HepG2 (cell line): Measurements from ENCODE around the gene FRMD8. TPM values are rescaled to one million over a fixed set of nuclear protein-coding genes. Genes with fewer than 3 reads are reported as not detected.

Source experiments
- ATF7 ChIP-seq, 2 experiments: fragments of 450-650 bp in 1 of 2; sonication (generic) in 1 of 2; formaldehyde crosslinking in 1 of 2; IDR thresholded peaks; 2 replicates each; pipeline versions ENCODE4 v1.4.0 to v1.6.1; 2016 to 2020; ENCODE audit warnings: antibody characterized with exemption in 1 of 2, mild to moderate bottlenecking in 1 of 2, missing genetic modification reagents in 1 of 2
- BCL6 ChIP-seq: IDR thresholded peaks from 2 replicates; pipeline ENCODE4 v1.6.1; 2016; ENCODE audit warnings: missing genetic modification reagents, missing compliant biosample characterization
- CBX5 ChIP-seq: sonication (generic); formaldehyde crosslinking; IDR thresholded peaks from 2 replicates; pipeline ENCODE4 v1.4.0; 2020; ENCODE audit warnings: missing genetic modification reagents, borderline replicate concordance
- FIP1L1 ChIP-seq: fragments of 200-400 bp; formaldehyde crosslinking; IDR thresholded peaks from 2 replicates; pipeline ENCODE4 v1.6.1; 2018; ENCODE audit warnings: low read depth, mild to moderate bottlenecking, low read length, moderate library complexity, borderline replicate concordance; ENCODE audit not compliant: insufficient read depth
- FOXA1 ChIP-seq, 2 experiments: fragments of 450-650 bp in 1 of 2; sonication (generic) in 1 of 2; formaldehyde crosslinking in 1 of 2; IDR thresholded peaks; 2 replicates each; pipeline versions ENCODE4 v1.4.0 to v1.6.1; 2016 to 2020; ENCODE audit warnings: missing genetic modification reagents in 1 of 2
- FOXJ3 ChIP-seq: sonication (generic); formaldehyde crosslinking; IDR thresholded peaks from 2 replicates; pipeline ENCODE4 v1.4.0; 2020; ENCODE audit warnings: missing genetic modification reagents, mild to moderate bottlenecking, borderline replicate concordance
- IRF2 ChIP-seq: IDR thresholded peaks from 2 replicates; pipeline ENCODE4 v1.6.1; 2018; ENCODE audit warnings: missing genetic modification reagents, missing compliant biosample characterization
- KLF11 ChIP-seq: IDR thresholded peaks from 2 replicates; pipeline ENCODE4 v1.6.1; 2016; ENCODE audit warnings: missing compliant biosample characterization
- NR2F1 ChIP-seq, 2 experiments: fragments of 450-650 bp in 1 of 2; formaldehyde crosslinking in 1 of 2; IDR thresholded peaks; 2 replicates each; pipeline versions ENCODE4 v1.5.0 to v1.6.1; 2016 to 2020; ENCODE audit warnings: mild to moderate bottlenecking in 1 of 2, missing compliant biosample characterization in 1 of 2, missing genetic modification reagents in 1 of 2, moderate library complexity in 1 of 2
- PRPF4 ChIP-seq: fragments of 200-400 bp; formaldehyde crosslinking; IDR thresholded peaks from 2 replicates; pipeline ENCODE4 v1.6.1; 2016; ENCODE audit warnings: low read length, low read depth; ENCODE audit not compliant: poor library complexity, severe bottlenecking
- REXO4 ChIP-seq: sonication (generic); formaldehyde crosslinking; IDR thresholded peaks from 2 replicates; pipeline ENCODE4 v1.8.0; 2022; ENCODE audit warnings: missing genetic modification reagents, mild to moderate bottlenecking, borderline replicate concordance
- TRAFD1 ChIP-seq: sonication (generic); formaldehyde crosslinking; IDR thresholded peaks from 2 replicates; pipeline ENCODE4 v1.5.1; 2020; ENCODE audit warnings: missing genetic modification reagents, mild to moderate bottlenecking, borderline replicate concordance
- ZFY ChIP-seq: sonication (generic); formaldehyde crosslinking; IDR thresholded peaks from 2 replicates; pipeline ENCODE4 v1.4.0; 2020; ENCODE audit warnings: missing genetic modification reagents
- ZNF292 ChIP-seq: sonication (generic); formaldehyde crosslinking; IDR thresholded peaks from 2 replicates; pipeline ENCODE4 v1.8.1; 2022; ENCODE audit warnings: mild to moderate bottlenecking, low read depth, missing genetic modification reagents, borderline replicate concordance
- ZNF383 ChIP-seq: sonication (generic); formaldehyde crosslinking; IDR thresholded peaks from 2 replicates; pipeline ENCODE4 v1.4.0; 2020; ENCODE audit warnings: missing genetic modification reagents, mild to moderate bottlenecking, borderline replicate concordance
- ZNF609 ChIP-seq: sonication (generic); formaldehyde crosslinking; IDR thresholded peaks from 2 replicates; pipeline ENCODE4 v1.4.0; 2020; ENCODE audit warnings: mild to moderate bottlenecking, missing genetic modification reagents, borderline replicate concordance
- ZNF713 ChIP-seq: sonication (generic); formaldehyde crosslinking; IDR thresholded peaks from 2 replicates; pipeline ENCODE4 v1.4.0; 2020; ENCODE audit warnings: mild to moderate bottlenecking, missing genetic modification reagents
- ZNF724P ChIP-seq: sonication (generic); formaldehyde crosslinking; IDR thresholded peaks from 2 replicates; pipeline ENCODE4 v1.8.0; 2022; ENCODE audit warnings: missing genetic modification reagents, borderline replicate concordance
- polyA plus RNA-seq, 8 experiments: library from polyadenylated mRNA; depleted of rRNA in 3 of 8; stranded (reverse) in 7 of 8; unstranded in 1 of 8; fragments of >200 nt; fragmentation: Illumina TruSeq in 4 of 8; extraction: Trizol in 4 of 8; gene quantifications; 2 replicates each; pipeline versions ENCODE4 v1.2.1 to v1.2.3, GENCODE V29; 2011 to 2016; ENCODE audit warnings: low read depth in 4 of 8, missing spikeins in 1 of 8, mixed read lengths in 1 of 8; ENCODE audit not compliant: insufficient read depth in 1 of 8
- total RNA-seq, 5 experiments: library from RNA; depleted of rRNA; stranded (reverse); fragments of >200 nt; fragmentation: Illumina TruSeq; extraction: Trizol; gene quantifications; 2 replicates each; pipeline ENCODE4 v1.2.3, GENCODE V29; 2016; ENCODE audit warnings: low read depth in 1 of 5
- TF ChIP-seq, protein P1 (sequence below): sonication (generic); formaldehyde crosslinking; IDR thresholded peaks from 2 replicates; pipeline ENCODE4 v1.9.0; 2021; ENCODE audit warnings: missing genetic modification reagents, mild to moderate bottlenecking, borderline replicate concordance
- TF ChIP-seq, protein P2 (sequence below): sonication (generic); formaldehyde crosslinking; IDR thresholded peaks from 2 replicates; pipeline ENCODE4 v1.4.0; 2020; ENCODE audit warnings: mild to moderate bottlenecking, missing genetic modification reagents

FRMD8 gene
- total and polyA plus RNA-seq, 2 of the 13 experiments (the other 11 are each of a cell fraction or from before 2014, with no cell fraction given) = 5.8 to 20.6 TPM

GRCh38 chr11:65401803-65402248, 15.4 kb downstream of the FRMD8 start (continued):
- TF ChIP-seq ZNF383 (CRISPR knock-in tag) = no peak
- TF ChIP-seq REXO4 (CRISPR knock-in tag) = no peak
- no peak for TF ChIP-seq NR2F1 (CRISPR knock-in tag; IDR thresholded peaks at IDR 0.05)
- TF ChIP-seq BCL6 = peak; percentile 10; the same call in 1 of the 2 replicates
- TF ChIP-seq, protein P1, sequence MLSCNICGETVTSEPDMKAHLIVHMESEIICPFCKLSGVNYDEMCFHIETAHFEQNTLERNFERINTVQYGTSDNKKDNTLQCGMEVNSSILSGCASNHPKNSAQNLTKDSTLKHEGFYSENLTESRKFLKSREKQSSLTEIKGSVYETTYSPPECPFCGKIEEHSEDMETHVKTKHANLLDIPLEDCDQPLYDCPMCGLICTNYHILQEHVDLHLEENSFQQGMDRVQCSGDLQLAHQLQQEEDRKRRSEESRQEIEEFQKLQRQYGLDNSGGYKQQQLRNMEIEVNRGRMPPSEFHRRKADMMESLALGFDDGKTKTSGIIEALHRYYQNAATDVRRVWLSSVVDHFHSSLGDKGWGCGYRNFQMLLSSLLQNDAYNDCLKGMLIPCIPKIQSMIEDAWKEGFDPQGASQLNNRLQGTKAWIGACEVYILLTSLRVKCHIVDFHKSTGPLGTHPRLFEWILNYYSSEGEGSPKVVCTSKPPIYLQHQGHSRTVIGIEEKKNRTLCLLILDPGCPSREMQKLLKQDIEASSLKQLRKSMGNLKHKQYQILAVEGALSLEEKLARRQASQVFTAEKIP (CRISPR knock-in tag) = no peak
- no peak for TF ChIP-seq ZFY (CRISPR knock-in tag)
- no peak for TF ChIP-seq KLF11 (CRISPR knock-in tag)
- 0 out of 2 replicates have a peak, but pooled peaks have one; percentile 31 for TF ChIP-seq ZNF292 (CRISPR knock-in tag)
- TF ChIP-seq FOXA1 (IDR thresholded peaks at IDR 0.05) = no peak
- TF ChIP-seq FOXA1 (CRISPR knock-in tag; IDR thresholded peaks at IDR 0.05) = peak; percentile 50; the same call in 1 of the 2 replicates
- TF ChIP-seq FOXJ3 (CRISPR knock-in tag) = no peak
- no peak for TF ChIP-seq ZNF724P
- no peak for TF ChIP-seq ATF7 (IDR thresholded peaks at IDR 0.05)
- TF ChIP-seq ATF7 (CRISPR knock-in tag; IDR thresholded peaks at IDR 0.05) = no peak
- TF ChIP-seq FIP1L1 = no peak
- TF ChIP-seq IRF2 (CRISPR knock-in tag) = no peak
- TF ChIP-seq ZNF713 = no peak
- peak; percentile 35; the same call in 1 of the 2 replicates for TF ChIP-seq ZNF609 (CRISPR knock-in tag)
- TF ChIP-seq PRPF4 = no peak
- TF ChIP-seq CBX5 (CRISPR knock-in tag) = no peak
- TF ChIP-seq, protein P2, sequence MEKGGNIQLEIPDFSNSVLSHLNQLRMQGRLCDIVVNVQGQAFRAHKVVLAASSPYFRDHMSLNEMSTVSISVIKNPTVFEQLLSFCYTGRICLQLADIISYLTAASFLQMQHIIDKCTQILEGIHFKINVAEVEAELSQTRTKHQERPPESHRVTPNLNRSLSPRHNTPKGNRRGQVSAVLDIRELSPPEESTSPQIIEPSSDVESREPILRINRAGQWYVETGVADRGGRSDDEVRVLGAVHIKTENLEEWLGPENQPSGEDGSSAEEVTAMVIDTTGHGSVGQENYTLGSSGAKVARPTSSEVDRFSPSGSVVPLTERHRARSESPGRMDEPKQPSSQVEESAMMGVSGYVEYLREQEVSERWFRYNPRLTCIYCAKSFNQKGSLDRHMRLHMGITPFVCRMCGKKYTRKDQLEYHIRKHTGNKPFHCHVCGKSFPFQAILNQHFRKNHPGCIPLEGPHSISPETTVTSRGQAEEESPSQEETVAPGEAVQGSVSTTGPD (CRISPR knock-in tag) = no peak
- no peak for TF ChIP-seq TRAFD1
- TF ChIP-seq, all 625 proteins: peak for 26
